Epithelial cell of esophagus (primary cell): Measurements from ENCODE around the gene KIF5A.
"Not testable (repeated sequence)": the region's sequence is repeated elsewhere in the genome, so short reads cannot be mapped to it uniquely, and the experiment has no call there.

Experiments used
- DNase-seq: peaks from one replicate; pipeline ENCODE4 v3.0.0; 2010; ENCODE audit warnings: low read depth
- H3K4me3 ChIP-seq: 2 replicates; pipeline ENCODE4 v1.5.1; 2011; ENCODE audit warnings: mild to moderate bottlenecking, low read length, control low read depth
- CTCF ChIP-seq: IDR thresholded peaks from 2 replicates; pipeline ENCODE4 v1.5.1; 2011; ENCODE audit warnings: low read depth, mild to moderate bottlenecking, low read length, control low read depth, inconsistent platforms; ENCODE audit not compliant: insufficient read depth; ENCODE audit errors: missing control alignments

The KIF5A gene

GRCh38 chr12:57613427-57614109, 63.7 kb downstream of the KIF5A start:
- TF ChIP-seq CTCF: no peak
- no peak overlapping the region for H3K4me3 ChIP-seq
- no peak for DNase-seq

- H3K4me3 ChIP-seq: no peak overlapping the region
- DNase-seq: peak; percentile 38
- TF ChIP-seq CTCF: no peak
Measured at GRCh38 chr12:57614178-57614947, 64.5 kb downstream of the KIF5A start.

GRCh38 chr12:57614948-57615500, 65.2 kb downstream of the KIF5A start:
- TF ChIP-seq CTCF: no peak
- no peak for DNase-seq
- H3K4me3 ChIP-seq: no peak overlapping the region

- H3K4me3 ChIP-seq: no peak overlapping the region
- no peak for DNase-seq
- TF ChIP-seq CTCF: no peak
Measured at GRCh38 chr12:57615637-57616036, 65.8 kb downstream of the KIF5A start.

- peak; percentile 85 for DNase-seq
- no peak for TF ChIP-seq CTCF
- H3K4me3 ChIP-seq: no peak overlapping the region
Measured at GRCh38 chr12:57616383-57617101, 66.7 kb downstream of the KIF5A start.

- TF ChIP-seq CTCF: no peak
- DNase-seq: no peak
- H3K4me3 ChIP-seq: no peak overlapping the region
Measured at GRCh38 chr12:57617942-57618341, 68.1 kb downstream of the KIF5A start.

- not testable (repeated sequence) for DNase-seq, H3K4me3 ChIP-seq
Measured at GRCh38 chr12:57618431-57618830, 68.6 kb downstream of the KIF5A start.
